GM18909 (cell line): ENCODE measurements around the gene CXADR.
"Not testable (repeated sequence)": the region's sequence is repeated elsewhere in the genome, so short reads cannot be mapped to it uniquely, and the experiment has no call there.

ENCODE experiments used
- ATAC-seq: cut with Tn5 transposase; IDR thresholded peaks from one replicate; pipeline ENCODE4 v1.9.1; 2021; ENCODE audit warnings: mild to moderate bottlenecking; ENCODE audit not compliant: unreplicated experiment, poor library complexity

The CXADR gene

GRCh38 chr21:17512253-17513213 lies at the start of gene CXADR:
TSS of gene CXADR (plus strand) at chr21:17513043. CDS start at chr21:17513130, 87 bp downstream.
- ATAC-seq: peak; percentile 90

- no peak for ATAC-seq
Measured at GRCh38 chr21:17466166-17466565, 46.7 kb upstream of the CXADR start.

- ATAC-seq: no peak
Measured at GRCh38 chr21:17467392-17467791, 45.5 kb upstream of the CXADR start.

DNA sequence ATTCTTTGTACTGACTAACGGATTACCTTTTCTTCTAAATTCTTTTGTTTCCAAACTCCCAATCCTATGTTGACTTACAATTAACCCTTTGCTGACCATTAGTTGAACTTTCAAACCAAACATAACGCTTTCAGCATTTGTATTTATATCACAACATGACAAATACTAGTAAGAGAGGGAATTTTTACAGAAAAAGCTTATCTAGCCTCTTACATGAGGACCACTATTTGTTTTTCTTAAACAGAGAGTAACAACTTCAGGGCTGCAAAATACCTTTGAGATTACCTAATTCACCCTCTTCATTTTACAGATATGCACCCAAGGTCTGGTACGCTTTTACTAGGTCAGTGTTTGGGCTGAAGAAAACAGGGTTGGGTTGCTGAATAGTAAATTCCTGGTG lies 45.0 kb upstream of the CXADR start:
- no peak for ATAC-seq

GRCh38 chr21:17468698-17469097 lies 44.1 kb upstream of the CXADR start:
- no peak for ATAC-seq

DNA sequence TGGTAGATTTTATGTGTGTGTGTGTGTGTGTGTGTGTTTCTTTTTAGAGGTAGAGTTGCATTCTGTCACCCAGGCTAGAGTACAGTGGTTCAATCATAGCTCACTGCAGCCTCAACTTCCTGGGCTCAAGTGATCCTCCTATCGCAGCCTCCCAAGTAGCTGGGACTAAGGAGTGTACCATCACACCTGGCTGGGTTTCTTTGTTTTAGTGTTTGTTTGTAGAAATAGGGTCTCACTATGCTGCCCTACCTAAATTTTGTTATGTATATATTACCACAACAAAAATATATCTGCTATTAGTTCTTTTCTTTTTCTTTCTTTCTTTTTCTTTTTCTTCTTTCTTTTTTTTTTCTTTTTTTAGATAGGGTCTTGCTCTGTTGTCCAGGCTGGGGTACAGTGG lies 43.1 kb upstream of the CXADR start:
- no peak for ATAC-seq

GRCh38 chr21:17472182-17472581 lies 40.7 kb upstream of the CXADR start:
- no peak for ATAC-seq

GRCh38 chr21:17472592-17473271 lies 40.1 kb upstream of the CXADR start:
- ATAC-seq: no peak

DNA sequence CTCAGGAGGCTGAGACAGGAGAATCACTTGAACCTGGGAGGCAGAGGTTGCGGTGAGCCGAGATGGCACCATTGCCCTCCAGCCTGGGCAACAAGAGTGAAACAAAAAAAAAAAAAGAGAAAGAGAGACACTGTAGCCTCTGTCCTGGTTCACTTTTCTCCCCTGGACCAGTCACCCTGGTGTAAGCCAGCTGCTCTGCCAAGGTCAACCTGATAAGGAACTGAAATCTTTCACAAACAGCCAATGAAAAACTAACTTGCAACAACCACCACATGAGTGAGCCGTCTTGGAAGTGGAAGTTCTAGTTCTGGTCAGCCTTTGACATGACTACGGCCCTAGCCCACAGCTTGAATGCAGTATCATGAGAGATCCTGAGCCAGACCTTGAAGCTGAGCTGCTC lies 36.8 kb upstream of the CXADR start:
- ATAC-seq: peak; percentile 64

DNA sequence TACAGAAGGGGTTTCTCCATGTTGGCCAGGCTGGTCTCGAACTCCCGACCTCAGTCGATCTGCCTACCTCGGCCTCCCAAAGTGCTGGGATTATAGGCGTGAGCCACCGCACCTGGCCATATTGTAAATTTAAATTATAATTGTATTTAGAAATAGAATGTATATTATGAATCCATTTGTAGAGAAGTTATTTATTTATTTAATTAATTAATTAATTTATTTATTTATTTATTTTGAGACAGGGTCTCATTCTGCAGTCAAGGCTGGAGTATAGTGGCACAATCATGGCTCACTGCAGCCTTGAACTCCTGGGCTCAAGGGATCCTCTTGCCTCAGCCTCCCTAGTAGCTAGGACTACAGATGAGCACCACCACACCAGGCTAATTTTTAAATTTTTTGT lies 34.7 kb upstream of the CXADR start:
- ATAC-seq: not testable (repeated sequence)

DNA sequence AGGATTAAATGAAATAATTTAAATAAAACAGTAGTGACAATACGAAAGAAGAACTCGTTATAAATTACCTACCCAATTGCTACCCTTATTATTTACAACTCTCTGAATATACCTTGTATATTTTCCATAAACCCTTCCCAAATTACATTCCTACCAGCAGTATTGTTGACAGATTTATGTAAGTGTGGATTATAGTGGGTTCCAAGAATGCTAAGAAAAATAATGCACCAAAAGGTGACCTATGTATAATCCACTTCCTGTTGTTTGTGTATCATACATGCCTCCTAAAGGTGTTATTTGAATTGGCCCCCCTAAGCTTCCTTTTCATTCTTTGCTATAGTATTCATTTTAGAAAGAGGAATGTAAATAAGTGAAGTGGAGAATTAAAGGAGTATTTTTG lies 33.2 kb upstream of the CXADR start:
- no peak for ATAC-seq

- no peak for ATAC-seq
Measured at GRCh38 chr21:17482928-17483327, 29.9 kb upstream of the CXADR start.

DNA sequence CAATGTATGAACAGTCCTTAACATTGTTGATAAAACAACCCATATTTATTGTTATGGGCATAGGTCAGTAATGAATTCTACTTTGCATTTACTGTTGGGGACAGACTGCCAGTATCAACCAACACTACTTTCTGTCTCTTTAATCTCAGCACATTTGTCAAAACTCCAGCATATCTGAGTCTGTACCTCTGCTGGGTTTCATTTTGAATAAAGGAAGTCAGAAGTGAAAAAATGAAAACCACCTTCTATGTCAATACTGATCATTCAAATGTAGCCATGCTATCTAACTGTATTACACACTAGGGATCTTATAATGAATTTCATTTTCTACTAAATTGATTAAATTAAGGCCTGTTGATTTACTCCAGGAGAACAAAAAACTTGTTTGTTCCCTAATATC lies 24.2 kb upstream of the CXADR start:
- no peak for ATAC-seq

DNA sequence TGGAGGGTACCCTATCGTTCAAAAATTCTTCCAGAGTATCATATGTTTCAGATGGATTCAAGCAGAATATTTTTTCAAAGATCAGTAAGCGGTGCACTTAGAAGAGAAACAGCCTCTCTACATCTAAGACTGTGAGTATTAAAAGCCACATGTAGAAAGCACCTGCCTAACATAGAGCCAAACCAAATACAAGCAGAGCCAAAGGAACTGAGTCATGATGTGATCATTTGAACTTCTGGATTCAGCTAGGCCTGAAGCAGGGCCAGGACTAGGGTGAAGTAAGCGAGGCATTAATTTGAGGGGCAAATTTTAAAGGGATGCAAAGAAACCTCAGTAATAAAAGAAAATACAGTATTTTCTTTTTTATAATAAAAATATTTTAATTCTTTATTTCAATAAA lies 23.3 kb upstream of the CXADR start:
- ATAC-seq: not testable (repeated sequence)

GRCh38 chr21:17491716-17492414 lies 21.0 kb upstream of the CXADR start:
- no peak for ATAC-seq

- ATAC-seq: no peak
Measured at GRCh38 chr21:17492415-17493168, 20.3 kb upstream of the CXADR start.

- no peak for ATAC-seq
Measured at GRCh38 chr21:17494051-17494450, 18.8 kb upstream of the CXADR start.

GRCh38 chr21:17495680-17496079 lies 17.2 kb upstream of the CXADR start:
- ATAC-seq: no peak

DNA sequence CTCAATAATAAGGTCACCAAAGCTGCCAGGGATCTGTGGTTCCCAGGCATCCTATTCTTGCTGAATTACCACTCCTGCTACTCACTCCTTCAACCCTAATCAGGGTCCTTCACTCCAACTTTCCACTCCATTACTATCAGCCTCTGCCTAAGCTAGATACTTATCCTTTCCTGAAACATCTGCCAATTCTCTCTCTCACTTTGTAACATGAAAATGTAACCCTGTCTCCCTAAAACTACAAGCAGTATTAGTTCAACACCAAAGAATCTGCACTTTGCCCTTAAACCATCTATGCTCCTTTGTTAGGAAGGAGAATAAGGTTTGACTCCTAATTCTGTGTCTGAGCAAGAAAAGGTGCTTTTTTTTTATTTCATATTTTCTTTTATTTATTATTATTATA lies 15.5 kb upstream of the CXADR start:
- ATAC-seq: no peak

DNA sequence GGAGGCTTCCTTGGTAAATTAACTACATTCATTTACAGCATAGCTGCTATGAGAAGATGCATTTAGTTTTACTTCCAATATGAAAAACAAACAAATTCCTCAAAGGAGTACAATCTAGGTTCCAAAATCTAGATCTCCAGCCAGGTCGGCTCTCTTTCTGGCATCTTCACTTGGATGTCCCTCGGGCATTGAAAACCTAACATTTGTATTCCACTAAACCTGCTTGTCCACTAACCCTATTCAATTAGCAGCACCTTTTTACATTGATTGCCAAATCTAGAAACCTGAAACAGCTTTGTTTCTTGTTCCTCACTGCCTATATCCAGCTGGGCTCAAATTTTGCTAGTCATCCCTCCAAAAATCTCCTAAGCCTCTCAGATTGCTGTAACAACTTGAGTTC lies 14.3 kb upstream of the CXADR start:
- ATAC-seq: no peak
